HepG2 (cell line): Measurements from ENCODE around the gene CD248. TPM values are rescaled to one million over a fixed set of nuclear protein-coding genes. Genes with fewer than 3 reads are reported as not detected.
A peak's percentile ranks its signal among the peaks of the same experiment; 100 is the strongest.

Source experiments
- HDAC6 ChIP-seq: fragments of 200-600 bp; sonication (generic); IDR thresholded peaks from 2 replicates; pipeline ENCODE4 v1.7.0; 2017; ENCODE audit warnings: mild to moderate bottlenecking, antibody characterized with exemption, low read length, low read depth
- TEAD2 ChIP-seq: sonication (generic); formaldehyde crosslinking; IDR thresholded peaks from 2 replicates; pipeline ENCODE4 v1.9.0; 2021; ENCODE audit warnings: missing genetic modification reagents
- ZBTB2 ChIP-seq: sonication (generic); formaldehyde crosslinking; IDR thresholded peaks from 2 replicates; pipeline ENCODE4 v1.8.0; 2022; ENCODE audit warnings: low read depth, missing genetic modification reagents
- ZFX ChIP-seq: sonication (generic); formaldehyde crosslinking; IDR thresholded peaks from 2 replicates; pipeline ENCODE4 v1.4.0; 2020; ENCODE audit warnings: mild to moderate bottlenecking, low read depth, missing genetic modification reagents, moderate library complexity
- ZNF781 ChIP-seq: sonication (generic); formaldehyde crosslinking; IDR thresholded peaks from 2 replicates; pipeline ENCODE4 v1.5.1; 2020; ENCODE audit warnings: borderline replicate concordance, mild to moderate bottlenecking, missing genetic modification reagents; ENCODE audit errors: not compliant biosample characterization
- ZSCAN29 ChIP-seq: sonication (generic); formaldehyde crosslinking; conservative IDR thresholded peaks from 2 replicates; pipeline ENCODE4 v1.4.0; 2020; ENCODE audit warnings: mild to moderate bottlenecking, missing genetic modification reagents
- polyA plus RNA-seq, 8 experiments: library from polyadenylated mRNA; depleted of rRNA in 3 of 8; stranded (reverse) in 7 of 8; unstranded in 1 of 8; fragments of >200 nt; fragmentation: Illumina TruSeq in 4 of 8; extraction: Trizol in 4 of 8; gene quantifications; 2 replicates each; pipeline versions ENCODE4 v1.2.1 to v1.2.3, GENCODE V29; 2011 to 2016; ENCODE audit warnings: low read depth in 4 of 8, missing spikeins in 1 of 8, mixed read lengths in 1 of 8; ENCODE audit not compliant: insufficient read depth in 1 of 8
- total RNA-seq, 5 experiments: library from RNA; depleted of rRNA; stranded (reverse); fragments of >200 nt; fragmentation: Illumina TruSeq; extraction: Trizol; gene quantifications; 2 replicates each; pipeline ENCODE4 v1.2.3, GENCODE V29; 2016; ENCODE audit warnings: low read depth in 1 of 5
- TF ChIP-seq, protein P1 (sequence below): sonication (generic); formaldehyde crosslinking; IDR thresholded peaks from 2 replicates; pipeline ENCODE4 v1.4.0; 2020; ENCODE audit warnings: missing genetic modification reagents

The CD248 gene
- total and polyA plus RNA-seq, 2 of the 13 experiments (the other 11 are each of a cell fraction or from before 2014, with no cell fraction given): 0.25 to 0.35 TPM

DNA sequence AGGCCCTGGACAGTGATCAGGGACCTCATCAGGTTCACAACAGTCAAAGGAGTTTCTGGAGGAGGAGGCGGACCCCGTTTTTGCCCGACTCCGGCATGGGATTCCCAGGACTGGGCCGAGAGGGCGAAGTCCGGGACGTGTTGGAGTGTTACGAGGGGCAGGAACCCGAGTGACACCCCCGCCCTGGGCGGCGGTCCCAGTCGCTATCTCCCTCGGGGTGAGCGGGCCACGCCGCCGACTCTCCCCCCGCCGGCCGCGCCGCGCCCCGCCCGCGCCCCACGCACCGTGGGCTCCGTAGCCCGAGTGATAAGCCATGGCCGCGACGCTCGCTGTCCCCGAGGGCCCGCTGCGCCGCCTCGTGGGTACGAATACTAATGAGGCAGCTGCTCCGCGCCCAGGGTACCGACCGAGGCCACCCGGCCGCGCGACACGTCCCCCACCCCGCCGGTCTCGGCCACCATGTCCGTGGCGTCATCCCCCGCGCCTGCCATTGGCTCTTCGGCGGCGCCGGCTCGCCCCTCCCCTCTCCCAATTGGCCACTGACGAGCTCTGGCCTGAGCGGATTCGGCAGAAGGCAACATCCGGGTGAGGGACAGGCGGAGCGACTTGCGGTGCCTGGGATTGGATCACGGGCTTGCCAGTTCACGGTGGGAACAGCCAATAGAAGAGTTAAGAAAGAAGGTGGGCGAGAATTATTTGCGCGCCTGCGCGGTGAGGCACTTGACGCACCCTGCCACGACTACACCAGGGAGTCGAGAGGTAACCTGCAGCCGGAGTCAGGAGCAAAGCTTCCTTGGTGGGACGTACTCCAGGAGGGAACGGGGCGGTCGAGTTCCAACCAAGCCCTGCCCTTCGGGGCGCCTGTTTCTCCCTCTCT, 27.9 kb downstream of the CD248 start, which contains the start of gene YIF1A (continued):
- TF ChIP-seq ZNF781 (CRISPR knock-in tag) (no peak), TEAD2 (CRISPR knock-in tag) (no peak), HDAC6 (no peak), ZSCAN29 (CRISPR knock-in tag) (no peak), ZBTB2 (CRISPR knock-in tag) (peak; percentile 64), ZFX (CRISPR knock-in tag) (peak; percentile 87)
- TF ChIP-seq, protein P1, sequence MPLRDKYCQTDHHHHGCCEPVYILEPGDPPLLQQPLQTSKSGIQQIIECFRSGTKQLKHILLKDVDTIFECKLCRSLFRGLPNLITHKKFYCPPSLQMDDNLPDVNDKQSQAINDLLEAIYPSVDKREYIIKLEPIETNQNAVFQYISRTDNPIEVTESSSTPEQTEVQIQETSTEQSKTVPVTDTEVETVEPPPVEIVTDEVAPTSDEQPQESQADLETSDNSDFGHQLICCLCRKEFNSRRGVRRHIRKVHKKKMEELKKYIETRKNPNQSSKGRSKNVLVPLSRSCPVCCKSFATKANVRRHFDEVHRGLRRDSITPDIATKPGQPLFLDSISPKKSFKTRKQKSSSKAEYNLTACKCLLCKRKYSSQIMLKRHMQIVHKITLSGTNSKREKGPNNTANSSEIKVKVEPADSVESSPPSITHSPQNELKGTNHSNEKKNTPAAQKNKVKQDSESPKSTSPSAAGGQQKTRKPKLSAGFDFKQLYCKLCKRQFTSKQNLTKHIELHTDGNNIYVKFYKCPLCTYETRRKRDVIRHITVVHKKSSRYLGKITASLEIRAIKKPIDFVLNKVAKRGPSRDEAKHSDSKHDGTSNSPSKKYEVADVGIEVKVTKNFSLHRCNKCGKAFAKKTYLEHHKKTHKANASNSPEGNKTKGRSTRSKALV: 0 out of 2 replicates have a peak, but pooled peaks have one; percentile 32
- TF ChIP-seq, all 625 proteins: peak for 202
